Measurements from ENCODE around the gene TMEM8B.

GRCh38 chr9:35841645-35841900 lies 12.5 kb downstream of the TMEM8B start:
- TF ChIP-seq CTCF (IDR thresholded peaks at IDR 0.05; ENCODE audit: low read length) (no peak), EZH2 (IDR thresholded peaks at IDR 0.05; ENCODE audit: borderline replicate concordance, low read length) (no peak)
